HCT116 (cell line): Measurements from ENCODE around the gene UBE2E1.

ENCODE experiments used
- JUND ChIP-seq: IDR thresholded peaks from 2 replicates; pipeline ENCODE4 v1.6.1; 2012
- POLR2A ChIP-seq: IDR thresholded peaks from 2 replicates; pipeline ENCODE4 v1.7.0; 2011; ENCODE audit warnings: borderline replicate concordance; ENCODE audit not compliant: insufficient read depth, insufficient read length; ENCODE audit errors: extremely low read depth
- POLR2AphosphoS5 ChIP-seq: IDR thresholded peaks from 2 replicates; pipeline ENCODE4 v1.6.1; 2011; ENCODE audit warnings: mild to moderate bottlenecking, low read depth, low read length, moderate library complexity
- ZNF274 ChIP-seq: fragments of 200-500 bp; sonication (Bioruptor generic); IDR thresholded peaks from 2 replicates; pipeline ENCODE4 v1.6.1; 2014; ENCODE audit warnings: mild to moderate bottlenecking, low read depth, low read length, inconsistent platforms

DNA sequence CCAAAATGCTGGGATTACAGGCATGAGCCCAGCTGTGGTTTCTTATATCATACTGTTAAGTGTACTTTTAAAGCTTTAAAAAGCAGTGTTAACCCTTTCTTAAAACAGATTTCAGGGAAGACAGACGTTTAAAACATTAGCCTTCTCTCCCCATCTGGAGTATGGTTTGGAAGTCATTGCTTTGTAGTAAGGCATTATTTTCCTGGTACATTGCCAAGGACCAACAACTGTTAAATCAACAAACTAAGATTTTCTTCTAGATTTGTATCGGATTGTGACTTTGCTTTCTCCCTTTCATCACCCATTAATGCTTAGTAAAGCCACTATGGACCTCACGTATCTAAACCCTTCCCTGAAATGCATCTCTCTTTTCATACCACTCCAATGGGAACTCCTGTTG lies 50.5 kb downstream of the UBE2E1 start:
- TF ChIP-seq POLR2A: no peak
- no peak for TF ChIP-seq POLR2AphosphoS5
- TF ChIP-seq JUND: no peak
- no peak for TF ChIP-seq ZNF274
